ENCODE data around the gene GPX8.

The GPX8 gene

GRCh38 chr5:55180016-55180415 is 20.0 kb downstream of the GPX8 start:
- no peak overlapping the region for H3K27ac ChIP-seq
- TF ChIP-seq ZFX (IDR thresholded peaks at IDR 0.05; ENCODE audit: borderline replicate concordance), result no peak
- TF ChIP-seq CTCF (IDR thresholded peaks at IDR 0.05), result no peak

GRCh38 chr5:55187370-55187769 is 27.4 kb downstream of the GPX8 start:
- H3K27ac ChIP-seq, result no peak overlapping the region
- TF ChIP-seq CTCF (IDR thresholded peaks at IDR 0.05) (peak; percentile 72), ZFX (IDR thresholded peaks at IDR 0.05; ENCODE audit: borderline replicate concordance) (no peak)

- no peak overlapping the region for H3K27ac ChIP-seq
- no peak for TF ChIP-seq ZFX (IDR thresholded peaks at IDR 0.05; ENCODE audit: borderline replicate concordance)
- no peak for TF ChIP-seq CTCF (IDR thresholded peaks at IDR 0.05)
These were observed 28.9 kb downstream of the GPX8 start for GRCh38 chr5:55188656-55189540.

- no peak overlapping the region for H3K27ac ChIP-seq
- TF ChIP-seq CTCF (IDR thresholded peaks at IDR 0.05) (no peak), ZFX (IDR thresholded peaks at IDR 0.05; ENCODE audit: borderline replicate concordance) (no peak)
These were observed 31.2 kb downstream of the GPX8 start for GRCh38 chr5:55191165-55191564.

GRCh38 chr5:55205001-55205400 is 45.0 kb downstream of the GPX8 start:
- H3K27ac ChIP-seq, result no peak overlapping the region
- TF ChIP-seq ZFX (IDR thresholded peaks at IDR 0.05; ENCODE audit: borderline replicate concordance) (no peak), CTCF (IDR thresholded peaks at IDR 0.05) (no peak)

GRCh38 chr5:55211184-55211874 is 51.4 kb downstream of the GPX8 start:
- TF ChIP-seq ZFX (IDR thresholded peaks at IDR 0.05; ENCODE audit: borderline replicate concordance), result no peak
- no peak for TF ChIP-seq CTCF (IDR thresholded peaks at IDR 0.05)

More at GRCh38 chr5:55211184-55211874, 51.4 kb downstream of the GPX8 start:
- H3K27ac ChIP-seq, result no peak overlapping the region

Measured in 22Rv1 (cell line).